22Rv1 (cell line): ENCODE results near the gene ADAMTS15.

Experiments used
- CTCF ChIP-seq: fragments of 450-650 bp; IDR thresholded peaks from 2 replicates; pipeline ENCODE4 v1.5.1; 2017; ENCODE audit warnings: mild to moderate bottlenecking
- ZFX ChIP-seq: fragments of 450-650 bp; IDR thresholded peaks from 2 replicates; pipeline ENCODE4 v1.6.1; 2017; ENCODE audit warnings: antibody characterized with exemption, borderline replicate concordance

- TF ChIP-seq CTCF (no peak), ZFX (no peak)
Observed at GRCh38 chr11:130436171-130436570, 12.3 kb upstream of the ADAMTS15 start.
